ENCODE data around the gene FA2H.

DNA sequence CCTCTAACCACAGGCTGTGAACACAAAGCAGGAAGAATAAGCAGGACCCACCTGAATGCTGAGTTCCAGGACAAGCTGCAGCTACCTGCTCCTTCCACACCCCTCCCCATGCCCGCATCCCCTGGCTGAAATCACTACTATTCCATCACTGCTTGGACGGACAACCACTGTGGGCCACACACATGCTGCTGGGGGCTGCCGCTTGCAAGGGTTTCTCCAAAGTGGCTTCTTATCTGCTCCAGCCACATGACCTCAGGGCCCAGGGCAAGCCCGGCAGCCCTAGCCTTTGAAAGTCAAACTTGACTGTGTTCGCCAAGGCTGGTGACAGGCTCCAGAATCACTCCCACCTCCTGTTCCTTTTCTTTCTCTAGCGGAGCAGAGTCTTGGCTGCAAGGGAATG is 18.4 kb downstream of the FA2H start:
- TF ChIP-seq ZNF274 (CRISPR knock-in tag; IDR thresholded peaks at IDR 0.05) (no peak), MAX (IDR thresholded peaks at IDR 0.05) (no peak), SRSF9 (IDR thresholded peaks at IDR 0.05; ENCODE audit: borderline replicate concordance, insufficient read depth, low read depth, low read length, poor library complexity, severe bottlenecking) (no peak), BHLHE40 (IDR thresholded peaks at IDR 0.05; ENCODE audit: low read length) (no peak), ZNF556 (CRISPR knock-in tag; IDR thresholded peaks at IDR 0.05; ENCODE audit: borderline replicate concordance) (no peak)
- TF ChIP-seq, protein P1, sequence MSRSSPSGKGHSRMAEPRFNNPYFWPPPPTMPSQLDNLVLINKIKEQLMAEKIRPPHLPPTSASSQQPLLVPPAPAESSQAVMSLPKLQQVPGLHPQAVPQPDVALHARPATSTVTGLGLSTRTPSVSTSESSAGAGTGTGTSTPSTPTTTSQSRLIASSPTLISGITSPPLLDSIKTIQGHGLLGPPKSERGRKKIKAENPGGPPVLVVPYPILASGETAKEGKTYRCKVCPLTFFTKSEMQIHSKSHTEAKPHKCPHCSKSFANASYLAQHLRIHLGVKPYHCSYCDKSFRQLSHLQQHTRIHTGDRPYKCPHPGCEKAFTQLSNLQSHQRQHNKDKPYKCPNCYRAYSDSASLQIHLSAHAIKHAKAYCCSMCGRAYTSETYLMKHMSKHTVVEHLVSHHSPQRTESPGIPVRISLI (CRISPR knock-in tag; IDR thresholded peaks at IDR 0.05; ENCODE audit: borderline replicate concordance), result no peak
